H7 (cell line): ENCODE data around the gene RRP1B. TPM values are rescaled to one million over a fixed set of nuclear protein-coding genes. Genes with fewer than 3 reads are reported as not detected.

ENCODE experiments used
- DNase-seq: peaks from one replicate; pipeline ENCODE4 v3.0.0; 2012
- H3K27me3 ChIP-seq: 2 replicates; pipeline ENCODE4 v1.6.0; 2011; ENCODE audit warnings: mild to moderate bottlenecking, low read length; ENCODE audit not compliant: control insufficient read depth, insufficient read depth
- H3K36me3 ChIP-seq: replicated peaks from 2 replicates; pipeline ENCODE4 v1.5.1; 2011; ENCODE audit warnings: low read length; ENCODE audit not compliant: control insufficient read depth, insufficient read depth
- H3K4me3 ChIP-seq: 2 replicates; pipeline ENCODE4 v1.5.1; 2011; ENCODE audit warnings: low read depth, mild to moderate bottlenecking, control low read depth, low read length, moderate library complexity; ENCODE audit not compliant: insufficient read depth
- total RNA-seq: library from RNA; depleted of rRNA; stranded (reverse); fragments of >200 nt; shearing (Covaris generic); gene quantifications from 2 replicates; pipeline ENCODE4 v1.2.3, GENCODE V29; 2014

RRP1B gene
- total RNA-seq, 1 experiment from 2014 or later, result 63.9 TPM

DNA sequence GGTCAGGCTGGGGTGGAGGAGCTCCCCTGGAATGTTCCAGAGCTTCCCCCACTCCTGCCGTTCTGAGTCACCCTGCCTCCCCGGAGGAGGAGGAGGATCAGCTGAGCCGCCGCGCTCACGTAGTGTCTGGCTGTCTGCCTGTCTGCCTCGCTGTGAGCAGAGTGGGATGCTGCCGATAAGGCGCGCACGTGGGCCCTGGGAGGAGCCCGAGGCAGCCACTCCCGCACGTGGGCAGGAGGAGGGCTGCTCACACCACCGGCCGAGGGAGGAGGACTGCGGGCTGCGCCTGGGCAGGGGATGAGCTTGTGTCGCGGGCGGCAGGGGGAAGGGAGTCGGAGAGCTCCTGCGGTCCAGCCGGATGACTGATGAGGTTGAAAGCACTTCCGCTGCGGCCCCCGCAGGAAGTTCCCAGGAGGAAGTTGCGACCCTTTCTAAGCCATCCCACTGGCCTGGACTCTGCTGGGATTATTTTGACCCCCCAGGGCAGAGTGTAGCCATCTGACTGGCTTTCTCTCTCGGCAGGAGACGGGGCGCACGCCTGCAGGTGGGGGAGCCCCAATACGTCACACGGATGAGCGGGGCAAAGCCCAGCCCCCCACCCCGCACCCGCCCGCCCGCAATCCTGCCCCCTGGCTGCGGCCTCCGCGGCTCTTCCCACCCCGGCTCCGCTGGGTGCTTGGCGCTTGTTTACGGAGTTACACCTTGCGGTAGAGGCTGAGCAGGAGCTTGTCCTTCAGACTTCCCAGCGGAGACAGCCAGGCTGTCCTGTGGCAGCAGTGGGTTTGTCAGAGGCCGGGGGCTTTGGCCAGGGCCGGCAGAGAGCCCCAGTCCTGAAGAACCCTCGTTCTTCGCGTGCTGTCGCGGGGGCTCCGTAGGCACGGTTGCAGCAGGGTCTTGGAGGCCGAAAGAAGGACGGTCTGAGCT lies 69.4 kb downstream of the RRP1B start:
- no peaks in the 10 kb centered on the region for H3K27me3 ChIP-seq
- peak overlapping the region; percentile 66 for H3K4me3 ChIP-seq
- H3K36me3 ChIP-seq, result no peaks in the 10 kb centered on the region; the same call in 1 of the 2 replicates
- DNase-seq, result peak; percentile 96

DNA sequence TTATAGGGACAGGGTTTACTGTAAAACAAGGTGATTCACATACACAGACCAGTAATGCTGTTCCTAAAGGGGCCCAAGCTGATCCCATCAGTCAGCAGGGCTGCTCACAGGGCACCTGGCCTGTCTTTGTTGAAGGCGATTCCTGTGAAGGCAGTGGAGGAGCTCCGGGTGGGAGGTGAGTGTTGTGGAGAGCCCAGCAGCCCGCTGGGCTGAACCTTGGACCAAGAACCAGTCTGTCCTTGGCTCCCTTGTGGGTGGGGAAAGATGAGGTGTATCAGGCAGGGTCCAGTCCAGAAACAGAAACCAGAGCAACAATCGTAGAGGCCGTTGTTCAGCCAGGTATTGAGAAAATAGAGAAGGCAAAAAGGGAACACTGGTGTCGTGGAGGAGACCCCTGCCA lies 72.1 kb downstream of the RRP1B start:
- no peak overlapping the region for H3K4me3 ChIP-seq

DNA sequence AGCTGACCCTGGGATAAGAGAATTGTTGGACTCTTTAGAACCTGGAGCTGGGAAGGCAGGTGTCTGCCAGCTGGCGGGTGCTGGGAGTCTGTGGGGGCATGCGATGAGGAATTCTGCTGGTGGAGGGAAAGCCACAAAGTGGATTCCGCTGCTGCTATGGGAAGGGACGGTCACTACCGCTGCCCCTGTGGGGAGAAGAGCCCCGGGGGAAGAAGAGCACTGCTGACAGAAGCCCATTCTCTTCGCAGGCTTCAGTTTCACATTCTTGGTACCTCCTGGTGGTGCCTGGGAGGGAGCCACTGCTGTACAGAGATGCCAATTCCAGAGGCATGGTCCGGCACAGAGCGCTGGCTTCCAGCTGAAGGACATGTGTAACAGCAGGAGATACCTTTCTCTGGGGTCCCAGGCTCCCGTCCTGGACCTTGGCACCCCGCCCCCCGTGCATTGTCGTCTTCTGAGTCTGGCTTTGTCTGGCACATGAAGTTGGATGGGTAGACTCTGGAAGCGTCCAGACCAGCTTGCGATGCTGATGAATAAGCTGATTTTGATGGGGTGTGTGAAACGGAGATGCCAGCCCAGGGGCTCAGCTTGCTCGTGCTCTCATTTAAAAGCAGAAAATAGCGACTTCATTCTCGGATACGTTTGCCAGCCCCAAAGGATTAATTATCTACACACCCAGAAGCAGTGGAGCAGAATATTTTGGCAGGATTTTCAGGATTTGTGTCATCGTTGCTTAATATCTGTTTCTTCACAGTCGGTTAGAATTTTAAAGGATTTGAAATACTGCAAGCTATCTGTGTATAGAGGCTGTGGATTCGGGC lies 72.7 kb downstream of the RRP1B start:
- Histone ChIP-seq H3K27me3 (no peaks in the 10 kb centered on the region), H3K4me3 (no peak overlapping the region), H3K36me3 (no peaks in the 10 kb centered on the region)
- DNase-seq, result no peak

More for the DNA sequence above, 72.1 kb downstream of the RRP1B start:
- no peak for DNase-seq
- Histone ChIP-seq H3K36me3 (no peaks in the 10 kb centered on the region), H3K27me3 (no peaks in the 10 kb centered on the region)

DNA sequence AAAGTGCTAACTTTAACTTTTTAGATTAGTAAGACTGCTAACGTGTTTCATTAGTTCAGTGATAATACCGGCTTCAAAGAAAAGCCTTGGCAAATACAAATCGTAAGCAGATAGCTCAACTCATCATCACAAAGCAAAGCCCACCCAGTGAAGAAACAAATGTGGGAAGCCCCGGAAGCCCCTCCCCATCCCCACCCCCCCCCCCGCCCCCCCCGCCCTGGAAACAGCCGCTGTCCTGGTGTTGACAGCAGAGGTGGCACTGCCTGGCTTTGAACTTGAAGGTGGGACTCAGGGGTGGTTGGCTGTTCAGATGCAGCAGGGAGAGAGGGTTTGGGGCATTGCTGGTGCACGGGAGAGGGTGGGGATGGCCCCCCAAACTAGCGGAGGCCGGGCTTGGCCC lies 73.7 kb downstream of the RRP1B start:
- no peak overlapping the region for H3K4me3 ChIP-seq
- no peak for DNase-seq
- no peaks in the 10 kb centered on the region; the same call in 1 of the 2 replicates for H3K36me3 ChIP-seq
- H3K27me3 ChIP-seq, result no peaks in the 10 kb centered on the region

DNA sequence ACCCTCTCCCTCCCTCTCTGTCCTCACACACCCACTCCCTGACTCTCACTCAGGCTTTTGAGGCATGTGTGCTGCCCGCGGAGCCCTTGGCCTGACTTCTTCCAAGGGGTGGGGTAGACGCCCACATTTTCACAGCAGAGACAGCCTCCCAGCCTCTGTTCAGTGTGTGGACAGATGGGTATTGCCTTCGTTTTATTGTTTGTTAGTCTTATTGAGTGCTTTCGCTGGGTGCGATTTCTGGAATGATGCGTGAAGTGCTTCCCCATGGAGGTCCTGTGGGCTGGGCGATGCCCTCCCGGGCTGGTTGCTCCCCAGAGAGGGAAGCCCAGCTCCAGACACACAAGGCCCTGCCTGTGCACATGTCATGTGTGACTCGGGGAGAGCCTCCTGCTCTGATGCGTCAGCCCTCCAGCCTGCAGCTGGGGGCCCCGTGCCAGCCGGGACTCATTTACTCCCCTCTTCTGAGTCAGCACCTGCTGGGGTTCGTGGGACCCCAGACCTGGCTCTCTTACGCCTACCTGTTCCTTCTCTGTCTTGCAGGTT lies 74.2 kb downstream of the RRP1B start:
- Histone ChIP-seq H3K27me3 (no peaks in the 10 kb centered on the region), H3K36me3 (no peaks in the 10 kb centered on the region; the same call in 1 of the 2 replicates), H3K4me3 (no peak overlapping the region)
- no peak for DNase-seq

DNA sequence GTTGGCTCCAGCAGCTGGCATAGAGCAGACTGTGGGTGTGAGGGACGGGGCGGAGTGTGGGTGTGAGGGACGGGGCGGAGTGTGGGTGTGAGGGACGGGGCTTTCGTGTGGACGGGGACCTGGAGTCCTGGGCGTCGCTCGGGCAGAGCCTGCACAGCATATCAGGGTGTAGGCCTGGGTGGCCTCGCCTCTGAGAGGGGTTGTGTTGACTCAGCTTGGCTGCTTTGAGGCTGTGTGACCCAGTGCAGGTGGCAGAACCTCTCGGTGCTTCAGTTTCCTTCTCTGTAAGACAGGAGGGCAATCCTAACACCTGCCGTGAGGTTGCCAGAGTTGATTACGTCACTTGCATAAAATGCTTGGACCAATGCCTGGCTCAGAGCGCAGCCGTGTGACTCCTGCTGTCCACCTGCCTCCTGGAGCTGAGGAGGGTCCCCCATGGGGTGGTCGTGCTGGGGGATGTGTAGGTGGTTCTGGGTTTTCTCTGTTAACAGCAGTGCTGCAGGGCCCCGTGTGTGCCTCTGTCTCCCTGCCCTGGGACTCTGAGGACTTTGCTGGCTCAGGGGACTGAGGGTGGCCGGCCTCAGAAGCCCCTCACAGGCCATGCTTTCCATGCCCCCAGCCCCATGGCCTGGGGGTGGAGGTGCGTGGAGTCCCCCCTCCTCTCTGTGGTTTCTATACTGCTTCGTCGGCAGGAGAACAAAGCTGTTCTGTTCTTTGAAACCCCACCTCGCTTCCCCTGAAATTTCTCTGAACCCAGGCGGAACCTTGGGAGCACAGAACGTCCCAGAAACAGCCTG lies 75.0 kb downstream of the RRP1B start:
- no peaks in the 10 kb centered on the region; the same call in 1 of the 2 replicates for H3K36me3 ChIP-seq
- no peaks in the 10 kb centered on the region for H3K27me3 ChIP-seq
- no peak for DNase-seq
- no peak overlapping the region for H3K4me3 ChIP-seq

DNA sequence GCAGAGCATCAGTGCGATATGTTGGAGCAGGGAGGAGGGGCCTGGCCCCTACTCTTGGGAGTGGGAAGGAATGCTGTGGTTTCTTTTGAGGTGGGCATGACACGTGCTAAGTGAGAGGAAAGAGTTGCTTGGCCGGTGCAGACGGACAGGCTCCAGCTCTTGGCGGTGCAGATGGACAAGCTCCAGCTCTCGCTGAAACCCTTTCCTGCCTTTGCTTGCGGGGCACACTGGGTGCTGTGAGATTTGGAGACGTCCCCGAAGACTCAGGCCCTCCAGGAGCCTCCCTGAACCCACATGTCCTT lies 75.5 kb downstream of the RRP1B start:
- no peaks in the 10 kb centered on the region; the same call in 1 of the 2 replicates for H3K36me3 ChIP-seq
- H3K4me3 ChIP-seq, result no peak overlapping the region
- no peak for DNase-seq
- H3K27me3 ChIP-seq, result no peaks in the 10 kb centered on the region

DNA sequence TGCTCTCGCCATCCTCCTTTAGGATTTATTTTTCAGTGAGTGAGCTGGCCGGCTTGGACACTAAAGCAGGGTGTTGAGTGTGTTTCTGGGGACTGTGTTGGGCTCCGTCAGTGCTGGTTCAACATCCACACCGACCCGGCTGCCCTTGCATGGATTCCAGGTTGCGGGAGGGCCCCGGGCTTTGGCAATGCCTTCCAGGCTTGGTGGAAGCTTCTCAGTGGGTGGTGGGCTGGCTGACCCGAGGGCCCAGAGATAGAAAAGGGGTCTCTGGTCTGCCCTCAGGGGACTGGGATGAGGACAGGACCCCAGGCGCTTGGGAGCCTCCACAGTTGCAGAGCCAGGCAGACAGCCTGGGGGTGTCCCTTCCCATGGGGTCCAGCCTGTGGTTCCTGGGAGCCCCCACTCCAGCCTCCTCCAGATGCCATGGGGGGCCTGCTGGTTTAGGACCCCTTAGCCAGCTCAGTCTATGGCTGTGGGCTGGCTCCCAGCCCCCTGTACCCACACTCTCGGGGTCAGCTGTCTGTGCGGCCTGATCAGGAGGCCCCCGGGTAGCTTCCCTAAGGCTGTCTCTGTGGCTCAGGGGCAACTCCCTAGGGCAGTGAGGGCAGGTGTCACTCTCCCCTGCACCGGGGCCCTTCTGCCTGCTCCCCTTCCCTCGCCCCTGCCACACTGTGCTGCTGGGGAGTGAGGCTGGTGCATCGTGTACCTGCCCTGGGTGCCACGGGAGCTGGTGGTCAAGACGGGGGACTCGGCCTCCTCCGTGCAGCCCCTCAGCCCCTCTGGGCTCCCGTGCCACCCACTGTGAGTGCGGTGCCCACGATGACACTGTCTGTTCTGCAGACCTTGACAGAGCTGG lies 76.1 kb downstream of the RRP1B start:
- Histone ChIP-seq H3K36me3 (no peaks in the 10 kb centered on the region; the same call in 1 of the 2 replicates), H3K27me3 (no peaks in the 10 kb centered on the region), H3K4me3 (no peak overlapping the region)
- DNase-seq, result no peak

DNA sequence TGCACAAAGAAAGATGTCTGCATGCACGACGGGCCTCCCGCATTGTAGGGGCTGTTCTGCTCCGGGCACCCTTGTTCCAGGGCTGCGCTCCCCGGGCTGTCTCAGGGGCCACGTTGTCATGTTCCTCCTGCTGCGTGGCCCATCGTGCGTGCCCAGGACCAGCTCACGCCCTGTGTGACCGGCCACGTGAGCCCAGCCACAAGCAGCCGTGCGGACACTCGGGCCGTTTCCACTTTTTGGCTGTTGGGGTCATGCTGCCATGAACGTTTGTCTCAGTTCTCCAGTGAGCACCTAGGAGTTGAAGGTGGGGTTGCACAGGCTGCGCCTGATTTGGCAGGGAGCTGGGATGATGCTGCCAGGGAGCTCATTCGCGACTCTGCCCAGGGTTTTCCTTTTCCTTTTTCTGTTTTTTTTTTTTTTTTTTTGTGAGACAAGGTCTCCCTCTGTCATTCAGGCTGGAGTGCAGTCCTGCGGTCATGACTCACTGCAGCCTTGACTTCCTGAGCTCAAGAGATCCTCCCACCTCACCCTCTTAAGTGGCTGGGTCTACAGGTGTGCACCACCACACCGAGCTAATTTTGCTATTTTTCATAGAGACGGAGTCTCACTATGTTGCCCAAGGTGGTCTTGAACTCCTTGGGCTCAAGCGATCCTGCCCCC lies 77.0 kb downstream of the RRP1B start:
- Histone ChIP-seq H3K4me3 (no peak overlapping the region), H3K27me3 (no peaks in the 10 kb centered on the region), H3K36me3 (no peaks in the 10 kb centered on the region; the same call in 1 of the 2 replicates)
- no peak for DNase-seq

DNA sequence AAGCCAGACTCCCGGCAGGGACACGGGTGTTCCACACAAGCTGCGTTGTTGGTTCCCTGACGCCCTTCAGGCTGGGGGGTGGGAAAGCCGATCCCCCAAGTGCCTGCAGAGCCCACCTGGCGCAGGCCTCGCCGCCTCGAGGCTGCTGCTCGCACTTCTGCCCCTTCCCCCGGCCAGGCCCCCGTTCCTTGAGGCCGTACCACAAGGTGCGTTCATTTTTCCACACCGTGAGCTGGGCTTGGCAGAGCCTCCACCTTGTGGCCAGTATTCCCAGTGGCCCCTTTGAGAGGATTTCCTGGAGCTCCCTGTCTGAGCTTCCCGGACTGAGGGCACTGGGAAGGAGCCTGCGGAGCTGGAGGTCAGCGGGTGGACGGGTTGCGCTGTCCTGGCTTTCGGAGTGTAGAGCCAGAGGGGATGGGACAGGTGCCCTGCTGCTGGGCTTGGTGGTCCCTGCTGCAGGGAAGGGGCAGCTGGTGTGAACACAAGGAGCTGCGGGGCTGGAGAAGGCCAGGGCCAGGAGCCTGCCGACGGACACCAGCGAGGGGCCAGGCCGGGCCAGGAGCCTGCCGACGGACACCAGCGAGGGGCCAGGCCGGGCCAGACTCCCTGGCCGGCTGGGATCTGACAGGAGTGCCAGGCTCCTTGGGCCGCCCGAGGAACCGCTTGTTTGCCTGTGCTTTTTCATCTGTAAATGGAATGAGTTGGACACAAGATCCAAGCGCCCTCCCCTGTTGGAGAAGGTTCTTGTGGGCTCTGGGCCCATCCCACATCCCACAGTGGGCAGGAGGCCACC lies 78.0 kb downstream of the RRP1B start:
- no peak for DNase-seq
- H3K27me3 ChIP-seq, result no peaks in the 10 kb centered on the region

DNA sequence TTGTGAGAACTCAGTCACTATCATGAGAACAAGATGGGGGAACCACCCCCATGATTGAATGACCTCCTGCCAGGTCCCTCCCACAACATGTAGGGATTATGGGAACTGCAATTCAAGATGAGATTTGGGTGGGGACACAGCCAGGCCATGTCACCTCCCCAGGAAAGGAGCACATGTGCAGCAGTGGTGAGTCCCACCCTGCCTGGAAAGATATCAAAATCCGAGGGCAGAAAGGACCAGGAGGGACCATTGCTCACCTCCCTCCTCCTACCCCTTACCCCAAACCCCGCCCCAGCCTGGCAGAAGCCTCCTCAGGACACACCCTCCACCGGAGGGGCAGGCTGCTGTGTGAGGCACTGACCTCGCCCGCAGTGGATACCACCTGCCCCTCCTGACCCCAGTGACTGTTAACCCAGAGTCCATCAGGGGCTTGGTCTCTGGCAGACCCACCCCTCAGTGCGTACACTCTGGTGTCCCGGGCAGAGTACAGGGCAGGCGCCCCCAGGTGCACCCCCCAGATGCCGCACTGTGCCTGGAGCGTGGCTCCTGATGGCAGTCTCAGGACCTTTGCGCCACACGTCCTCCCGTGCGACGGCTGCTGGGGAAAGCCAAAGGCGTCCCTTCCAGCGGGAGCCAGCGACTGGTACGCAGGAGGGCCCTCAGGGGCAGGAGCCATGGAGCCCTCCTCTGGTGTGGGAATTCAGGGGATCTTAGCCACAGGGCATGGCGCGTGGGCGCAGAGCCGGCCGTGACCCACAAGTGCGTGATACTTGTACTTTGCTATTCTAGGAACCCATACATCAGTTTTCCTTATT lies 80.5 kb downstream of the RRP1B start:
- Histone ChIP-seq H3K4me3 (no peak overlapping the region), H3K27me3 (no peaks in the 10 kb centered on the region), H3K36me3 (peaks cover 2% of the 10 kb centered on the region)
- peak; percentile 91 for DNase-seq

More for the DNA sequence above, 78.0 kb downstream of the RRP1B start:
- Histone ChIP-seq H3K4me3 (no peak overlapping the region), H3K36me3 (no peaks in the 10 kb centered on the region; the same call in 1 of the 2 replicates)
